ENCODE data around the gene CUX1.

GRCh38 chr7:102302025-102302424, 484.6 kb downstream of the CUX1 start:
- no peak for TF ChIP-seq CTCF (IDR thresholded peaks at IDR 0.05; ENCODE audit: low read depth, low read length, poor library complexity, severe bottlenecking)
- TF ChIP-seq EZH2phosphoT487 (IDR thresholded peaks at IDR 0.05; ENCODE audit: borderline replicate concordance, low read length) = no peak
